MM.1S (cell line): Measurements from ENCODE around the gene COL5A1.

Source experiments
- DNase-seq: peaks from one replicate; pipeline ENCODE4 v3.0.0-alpha.2; 2015
- H2AFZ ChIP-seq: fragments of 300-600 bp; sonication (generic); 2 replicates; pipeline ENCODE4 v1.6.0; 2016; ENCODE audit warnings: antibody characterized with exemption, low read length
- H3F3A ChIP-seq: fragments of 300-600 bp; sonication (generic); 2 replicates; pipeline ENCODE4 v1.6.1; 2016; ENCODE audit warnings: mild to moderate bottlenecking, antibody characterized with exemption, low read length, moderate library complexity, mixed read lengths; ENCODE audit not compliant: insufficient read depth
- H3K27ac ChIP-seq: fragments of 300-600 bp; sonication (generic); 2 replicates; pipeline ENCODE4 v1.5.1; 2016; ENCODE audit warnings: mild to moderate bottlenecking, low read length
- H3K27me3 ChIP-seq: fragments of 300-600 bp; sonication (generic); replicated peaks from 2 replicates; pipeline ENCODE4 v1.6.0; 2016; ENCODE audit warnings: low read length; ENCODE audit not compliant: insufficient read depth
- H3K36me3 ChIP-seq: fragments of 300-600 bp; sonication (generic); replicated peaks from 2 replicates; pipeline ENCODE4 v1.6.1; 2016; ENCODE audit warnings: mild to moderate bottlenecking, low read length, mixed read lengths; ENCODE audit not compliant: insufficient read depth
- H3K4me1 ChIP-seq: fragments of 300-600 bp; sonication (generic); 2 replicates; pipeline ENCODE4 v1.6.1; 2016; ENCODE audit warnings: low read length, mixed read lengths
- H3K4me2 ChIP-seq: fragments of 300-600 bp; sonication (generic); 2 replicates; pipeline ENCODE4 v1.6.0; 2016; ENCODE audit warnings: low read depth, low read length
- H3K4me3 ChIP-seq: fragments of 300-600 bp; sonication (generic); 2 replicates; pipeline ENCODE4 v1.5.1; 2016; ENCODE audit warnings: low read length, mixed read lengths
- H3K79me2 ChIP-seq: fragments of 300-600 bp; sonication (generic); 2 replicates; pipeline ENCODE4 v1.6.1; 2016; ENCODE audit warnings: mixed run types, low read length, mixed read lengths
- H3K9ac ChIP-seq: fragments of 300-600 bp; sonication (generic); 2 replicates; pipeline ENCODE4 v1.6.1; 2016; ENCODE audit warnings: low read length, mixed read lengths
- H3K9me2 ChIP-seq: fragments of 300-600 bp; sonication (generic); replicated peaks from 2 replicates; pipeline ENCODE4 v1.6.1; 2016; ENCODE audit warnings: mild to moderate bottlenecking, low read length, mixed read lengths; ENCODE audit not compliant: insufficient read depth
- H3K9me3 ChIP-seq: fragments of 300-600 bp; sonication (generic); replicated peaks from 2 replicates; pipeline ENCODE4 v1.6.1; 2016; ENCODE audit warnings: mild to moderate bottlenecking, low read length, mixed read lengths; ENCODE audit not compliant: insufficient read depth
- H4K20me1 ChIP-seq: fragments of 300-600 bp; sonication (generic); 2 replicates; pipeline ENCODE4 v1.6.1; 2016; ENCODE audit warnings: mild to moderate bottlenecking, low read length, moderate library complexity, mixed read lengths; ENCODE audit not compliant: insufficient read depth
- EZH2 ChIP-seq: fragments of 300-600 bp; sonication (generic); optimal IDR thresholded peaks from 2 replicates; pipeline ENCODE3; 2017; ENCODE audit warnings: low read depth, mild to moderate bottlenecking, antibody characterized with exemption, low read length, mixed read lengths
- EZH2phosphoT487 ChIP-seq: fragments of 300-600 bp; sonication (generic); IDR thresholded peaks from 2 replicates; pipeline ENCODE4 v1.6.1; 2018; ENCODE audit warnings: antibody characterized with exemption, low read length
- TF ChIP-seq, protein P1 (sequence below): fragments of 300-600 bp; sonication (generic); IDR thresholded peaks from 2 replicates; pipeline ENCODE4 v1.5.1; 2016; ENCODE audit warnings: antibody characterized with exemption, low read length, mixed read lengths

COL5A1 gene

DNA sequence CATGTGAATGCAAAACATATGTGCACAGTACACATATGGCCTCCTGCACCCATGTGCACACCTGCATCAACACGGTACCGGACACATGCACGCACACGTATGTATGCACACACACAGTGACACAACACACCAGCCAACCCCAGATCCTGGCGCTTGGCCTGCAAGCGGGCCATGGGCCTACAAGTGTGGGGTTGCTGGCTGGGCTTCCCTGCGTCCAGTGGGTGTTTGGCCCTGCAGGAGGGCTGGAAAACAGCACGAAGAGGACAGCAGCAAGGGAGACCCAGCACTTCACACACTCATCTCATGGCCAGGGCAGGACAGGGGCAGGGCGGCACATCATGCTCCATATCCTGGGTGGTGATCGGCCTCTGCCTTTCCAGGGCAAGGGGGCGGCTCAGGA lies 77.7 kb downstream of the COL5A1 start:
- H3K4me2 ChIP-seq, result no peak overlapping the region
- H3K27me3 ChIP-seq, result peaks cover 92% of the 10 kb centered on the region
- no peak overlapping the region for H3K27ac ChIP-seq
- H3K4me1 ChIP-seq, result no peaks in the 10 kb centered on the region
- H3F3A ChIP-seq, result no peaks in the 10 kb centered on the region
- DNase-seq, result no peak
- H3K9ac ChIP-seq, result no peak overlapping the region
- H2AFZ ChIP-seq, result no peak overlapping the region
- no peaks in the 10 kb centered on the region for H3K79me2 ChIP-seq
- H3K9me3 ChIP-seq, result no peaks in the 10 kb centered on the region
- H3K36me3 ChIP-seq, result no peaks in the 10 kb centered on the region
- TF ChIP-seq, protein P1, sequence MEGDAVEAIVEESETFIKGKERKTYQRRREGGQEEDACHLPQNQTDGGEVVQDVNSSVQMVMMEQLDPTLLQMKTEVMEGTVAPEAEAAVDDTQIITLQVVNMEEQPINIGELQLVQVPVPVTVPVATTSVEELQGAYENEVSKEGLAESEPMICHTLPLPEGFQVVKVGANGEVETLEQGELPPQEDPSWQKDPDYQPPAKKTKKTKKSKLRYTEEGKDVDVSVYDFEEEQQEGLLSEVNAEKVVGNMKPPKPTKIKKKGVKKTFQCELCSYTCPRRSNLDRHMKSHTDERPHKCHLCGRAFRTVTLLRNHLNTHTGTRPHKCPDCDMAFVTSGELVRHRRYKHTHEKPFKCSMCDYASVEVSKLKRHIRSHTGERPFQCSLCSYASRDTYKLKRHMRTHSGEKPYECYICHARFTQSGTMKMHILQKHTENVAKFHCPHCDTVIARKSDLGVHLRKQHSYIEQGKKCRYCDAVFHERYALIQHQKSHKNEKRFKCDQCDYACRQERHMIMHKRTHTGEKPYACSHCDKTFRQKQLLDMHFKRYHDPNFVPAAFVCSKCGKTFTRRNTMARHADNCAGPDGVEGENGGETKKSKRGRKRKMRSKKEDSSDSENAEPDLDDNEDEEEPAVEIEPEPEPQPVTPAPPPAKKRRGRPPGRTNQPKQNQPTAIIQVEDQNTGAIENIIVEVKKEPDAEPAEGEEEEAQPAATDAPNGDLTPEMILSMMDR, result no peak
- TF ChIP-seq EZH2 (no peak), EZH2phosphoT487 (no peak)
- no peaks in the 10 kb centered on the region for H4K20me1 ChIP-seq
- H3K9me2 ChIP-seq, result no peaks in the 10 kb centered on the region
- no peak overlapping the region for H3K4me3 ChIP-seq

GRCh38 chr9:134720136-134720753 lies 78.6 kb downstream of the COL5A1 start:
- Histone ChIP-seq H3F3A (no peaks in the 10 kb centered on the region), H2AFZ (no peak overlapping the region), H4K20me1 (no peaks in the 10 kb centered on the region), H3K4me2 (no peak overlapping the region), H3K9me2 (no peaks in the 10 kb centered on the region), H3K9ac (no peak overlapping the region), H3K4me1 (no peaks in the 10 kb centered on the region), H3K36me3 (no peaks in the 10 kb centered on the region), H3K4me3 (no peak overlapping the region), H3K79me2 (no peaks in the 10 kb centered on the region), H3K9me3 (no peaks in the 10 kb centered on the region), H3K27me3 (peaks cover 98% of the 10 kb centered on the region), H3K27ac (no peak overlapping the region)
- TF ChIP-seq EZH2phosphoT487 (no peak), EZH2 (no peak)
- TF ChIP-seq, protein P1, result no peak
- DNase-seq, result no peak

DNA sequence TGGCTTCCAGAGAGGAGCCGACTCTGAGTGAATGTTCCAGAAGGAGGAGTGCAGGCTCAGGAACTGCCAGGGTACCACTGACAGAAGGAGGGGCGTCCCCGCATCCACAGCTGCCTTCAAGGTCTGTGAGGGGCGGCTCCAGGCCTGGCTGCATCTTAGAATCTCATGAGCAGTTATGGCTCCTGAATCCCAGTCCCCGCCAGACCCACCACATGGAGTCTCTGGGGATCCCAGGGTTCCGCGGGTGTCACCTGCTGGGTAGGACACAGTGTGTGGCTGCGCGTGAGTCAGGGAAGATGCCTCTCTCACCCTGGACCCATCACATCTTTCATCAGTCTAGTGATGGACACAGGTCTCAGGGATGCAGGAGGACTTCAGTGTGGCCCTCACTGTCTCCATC lies 79.2 kb downstream of the COL5A1 start:
- Histone ChIP-seq H3K9me3 (no peaks in the 10 kb centered on the region), H3K4me3 (no peak overlapping the region), H3K36me3 (no peaks in the 10 kb centered on the region), H3K4me1 (no peaks in the 10 kb centered on the region), H4K20me1 (no peaks in the 10 kb centered on the region), H3K27ac (no peak overlapping the region), H3F3A (no peaks in the 10 kb centered on the region), H3K79me2 (no peaks in the 10 kb centered on the region), H3K9ac (no peak overlapping the region), H3K4me2 (no peak overlapping the region), H2AFZ (no peak overlapping the region), H3K9me2 (no peaks in the 10 kb centered on the region), H3K27me3 (peaks cover 98% of the 10 kb centered on the region)
- no peak for DNase-seq
- TF ChIP-seq, protein P1, result no peak
- TF ChIP-seq EZH2phosphoT487 (no peak), EZH2 (no peak)
